ENCODE results near the gene PPP3CB.
A peak's percentile ranks its signal among the peaks of the same experiment; 100 is the strongest.

Gene PPP3CB

GRCh38 chr10:73495884-73496674 lies at the start of gene PPP3CB:
Gene PPP3CB, minus strand, starts transcription at chr10:73496024. Its CDS starts 135 bp downstream, at chr10:73495889.
- Mint-ChIP-seq H3K36me3 (ENCODE audit: low read depth) (peaks cover 35% of the 10 kb centered on the region), H3K4me3 (peak within 1 kb of the TSS; percentile 96), H3K4me1 (ENCODE audit: low read depth) (peaks cover 58% of the 10 kb centered on the region), H3K9me3 (no peaks in the 10 kb centered on the region), H3K27me3 (no peaks in the 10 kb centered on the region), H3K27ac (peak within 1 kb of the TSS; percentile 100)
- intact Hi-C loops (cut with micrococcal nuclease): loop anchor here (10.0 kb wide), 2 partner anchors 91 to 251 kb away; partner anchors contain the start of gene DNAJC9

DNA sequence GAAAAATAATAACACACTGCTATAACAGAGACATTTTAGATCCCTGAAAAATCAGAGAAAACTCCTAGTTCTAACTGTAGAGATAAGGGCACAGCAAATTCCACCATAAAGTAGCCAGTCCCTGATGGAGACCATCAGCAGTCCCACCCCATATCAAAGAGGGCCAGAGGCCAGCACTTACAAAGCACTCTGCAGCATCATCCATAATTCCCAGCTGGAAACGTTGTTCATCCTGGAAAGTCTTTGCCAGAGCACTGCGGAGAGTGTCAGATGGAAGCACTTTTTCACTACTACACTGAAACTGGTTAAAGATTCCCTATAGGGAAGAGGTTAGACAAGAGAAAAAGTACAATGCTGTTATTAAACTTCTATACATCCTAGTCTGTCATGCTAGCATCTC lies 49.5 kb upstream of the PPP3CB start:
- Mint-ChIP-seq H3K27me3 (no peaks in the 10 kb centered on the region), H3K9me3 (no peaks in the 10 kb centered on the region), H3K36me3 (ENCODE audit: low read depth) (no peaks in the 10 kb centered on the region)

GRCh38 chr10:73537709-73538108 lies 41.9 kb upstream of the PPP3CB start:
- no peaks in the 10 kb centered on the region for H3K9me3 Mint-ChIP-seq
- no peaks in the 10 kb centered on the region for H3K4me1 Mint-ChIP-seq (ENCODE audit: low read depth)
- H3K4me3 Mint-ChIP-seq: no peak overlapping the region
- no peaks in the 10 kb centered on the region for H3K36me3 Mint-ChIP-seq (ENCODE audit: low read depth)
- intact Hi-C loops (cut with micrococcal nuclease): no loop called here
- no peaks in the 10 kb centered on the region for H3K27me3 Mint-ChIP-seq
- no peak overlapping the region for H3K27ac Mint-ChIP-seq

More for the DNA sequence above, 49.5 kb upstream of the PPP3CB start:
- intact Hi-C loops (cut with micrococcal nuclease): no loop called here
- Mint-ChIP-seq H3K4me3 (no peak overlapping the region), H3K4me1 (ENCODE audit: low read depth) (peaks cover 5% of the 10 kb centered on the region), H3K27ac (no peak overlapping the region)

- Mint-ChIP-seq H3K27ac (no peak overlapping the region), H3K9me3 (no peaks in the 10 kb centered on the region), H3K36me3 (ENCODE audit: low read depth) (no peaks in the 10 kb centered on the region), H3K4me3 (no peak overlapping the region), H3K27me3 (no peaks in the 10 kb centered on the region), H3K4me1 (ENCODE audit: low read depth) (no peaks in the 10 kb centered on the region)
- intact Hi-C loops (cut with micrococcal nuclease): no loop called here
These were observed 41.5 kb upstream of the PPP3CB start for GRCh38 chr10:73537288-73537687.

GRCh38 chr10:73534857-73535256 lies 39.0 kb upstream of the PPP3CB start:
- Mint-ChIP-seq H3K27me3 (no peaks in the 10 kb centered on the region), H3K4me3 (no peak overlapping the region), H3K27ac (no peak overlapping the region), H3K36me3 (ENCODE audit: low read depth) (no peaks in the 10 kb centered on the region), H3K9me3 (no peaks in the 10 kb centered on the region), H3K4me1 (ENCODE audit: low read depth) (no peaks in the 10 kb centered on the region)
- intact Hi-C loops (cut with micrococcal nuclease): no loop called here

DNA sequence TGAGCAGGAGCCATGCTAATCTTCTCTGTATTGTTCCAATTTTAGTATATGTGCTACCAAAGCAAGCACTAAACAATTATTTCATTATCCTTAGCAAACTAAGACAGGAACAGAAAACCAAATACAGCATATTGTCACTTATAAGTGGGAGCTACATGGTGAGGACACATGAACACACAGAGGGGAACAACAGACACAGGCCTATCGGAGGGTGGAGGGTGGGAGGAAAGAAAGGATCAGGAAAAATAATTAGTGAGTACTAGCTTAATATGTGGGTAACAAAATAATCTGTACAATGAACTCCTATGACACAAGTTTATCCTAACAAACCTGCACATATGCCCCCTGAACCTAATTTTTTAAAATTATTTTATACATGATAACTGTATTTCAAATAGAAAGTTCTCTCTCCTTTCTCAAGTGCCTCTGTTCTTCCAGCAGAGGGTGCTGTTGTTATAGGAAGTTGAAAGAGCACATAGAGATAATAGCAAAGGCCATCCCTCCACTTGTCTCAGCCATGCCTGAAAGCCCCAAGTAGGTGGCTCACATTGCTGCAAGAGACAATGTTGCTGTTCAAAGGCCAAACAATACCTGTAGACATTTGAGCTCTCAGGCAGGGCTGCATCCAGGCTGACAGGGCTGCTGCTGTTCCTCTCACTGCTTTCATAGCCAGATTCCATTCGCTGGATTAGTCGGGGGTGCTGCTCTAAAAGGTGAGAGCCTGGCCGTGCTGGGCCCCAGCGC lies 33.4 kb upstream of the PPP3CB start:
- H3K9me3 Mint-ChIP-seq: no peaks in the 10 kb centered on the region
- no peaks in the 10 kb centered on the region for H3K4me1 Mint-ChIP-seq (ENCODE audit: low read depth)
- H3K36me3 Mint-ChIP-seq (ENCODE audit: low read depth): no peaks in the 10 kb centered on the region
- H3K27ac Mint-ChIP-seq: no peak overlapping the region
- no peak overlapping the region for H3K4me3 Mint-ChIP-seq
- H3K27me3 Mint-ChIP-seq: no peaks in the 10 kb centered on the region
- intact Hi-C loops (cut with micrococcal nuclease): loop anchor here (1.0 kb wide), 1 partner anchor 115 kb away; no protein-coding TSS in a partner anchor

GRCh38 chr10:73522263-73522662 lies 26.4 kb upstream of the PPP3CB start:
- Mint-ChIP-seq H3K27ac (no peak overlapping the region), H3K27me3 (no peaks in the 10 kb centered on the region), H3K9me3 (no peaks in the 10 kb centered on the region), H3K36me3 (ENCODE audit: low read depth) (no peaks in the 10 kb centered on the region), H3K4me1 (ENCODE audit: low read depth) (peaks cover 5% of the 10 kb centered on the region), H3K4me3 (no peak overlapping the region)
- intact Hi-C loops (cut with micrococcal nuclease): no loop called here

DNA sequence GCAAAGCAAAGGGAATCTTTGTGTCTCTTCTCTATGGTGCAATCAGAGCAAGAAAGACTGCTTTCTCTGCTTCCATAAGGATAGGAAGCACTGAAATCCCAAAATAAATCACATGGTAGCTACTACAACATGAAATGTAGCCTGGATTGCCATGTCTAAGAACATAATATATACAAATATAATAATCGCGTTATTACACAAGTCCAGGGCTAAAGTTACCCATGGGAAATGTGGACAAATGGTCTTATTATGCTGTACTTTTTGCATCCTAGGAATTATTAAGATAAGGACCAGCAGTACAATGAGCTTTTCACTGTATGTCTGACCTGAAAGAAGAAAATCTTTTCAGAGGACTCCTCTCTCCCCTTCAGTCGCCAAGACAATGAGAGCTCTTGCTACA lies 23.5 kb upstream of the PPP3CB start:
- Mint-ChIP-seq H3K4me3 (no peak overlapping the region), H3K36me3 (ENCODE audit: low read depth) (no peaks in the 10 kb centered on the region), H3K27me3 (no peaks in the 10 kb centered on the region), H3K4me1 (ENCODE audit: low read depth) (peaks cover 10% of the 10 kb centered on the region), H3K9me3 (no peaks in the 10 kb centered on the region), H3K27ac (no peak overlapping the region)
- intact Hi-C loops (cut with micrococcal nuclease): no loop called here

DNA sequence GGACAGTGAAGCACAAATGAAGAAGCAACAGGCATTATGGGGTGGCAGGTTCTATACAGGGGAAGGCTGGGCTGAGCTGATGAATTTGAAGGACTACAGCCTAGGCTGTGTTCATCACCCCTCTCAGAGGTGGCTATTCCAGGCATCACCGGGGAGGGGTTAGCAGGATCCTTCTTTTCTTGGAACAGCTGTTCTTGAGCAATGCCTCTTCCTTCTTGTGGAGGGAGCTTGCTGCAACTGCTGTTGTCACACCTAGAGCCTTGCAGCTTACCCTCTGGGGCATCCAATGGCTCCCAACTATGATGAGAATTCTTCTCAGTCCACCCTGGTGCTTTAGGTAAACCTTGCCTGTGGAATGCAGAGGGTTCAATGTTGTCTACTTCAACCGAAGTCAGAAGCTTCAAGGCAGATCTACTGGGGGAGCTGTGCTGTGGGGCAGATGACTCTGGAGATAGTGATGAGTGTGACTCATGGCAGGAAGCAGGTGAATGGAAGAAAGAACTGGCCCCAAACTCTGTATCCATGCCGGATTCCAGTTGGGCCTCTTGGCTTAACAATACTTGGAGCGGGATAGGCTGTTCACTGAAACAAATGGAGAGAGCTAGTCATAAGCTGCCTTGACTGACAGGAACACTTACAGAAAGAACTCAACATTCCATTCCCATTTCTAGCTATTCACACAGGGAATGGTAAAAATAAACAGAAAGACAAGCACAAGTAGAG lies 21.5 kb upstream of the PPP3CB start:
- intact Hi-C loops (cut with micrococcal nuclease): no loop called here
- Mint-ChIP-seq H3K9me3 (no peaks in the 10 kb centered on the region), H3K4me3 (no peak overlapping the region), H3K27ac (no peak overlapping the region), H3K4me1 (ENCODE audit: low read depth) (peaks cover 10% of the 10 kb centered on the region), H3K36me3 (ENCODE audit: low read depth) (no peaks in the 10 kb centered on the region), H3K27me3 (no peaks in the 10 kb centered on the region)

- Mint-ChIP-seq H3K4me3 (no peak overlapping the region), H3K27me3 (no peaks in the 10 kb centered on the region), H3K9me3 (no peaks in the 10 kb centered on the region), H3K4me1 (ENCODE audit: low read depth) (peaks cover 5% of the 10 kb centered on the region), H3K27ac (no peak overlapping the region), H3K36me3 (ENCODE audit: low read depth) (no peaks in the 10 kb centered on the region)
- intact Hi-C loops (cut with micrococcal nuclease): no loop called here
These were observed 16.5 kb upstream of the PPP3CB start for GRCh38 chr10:73512207-73512743.

DNA sequence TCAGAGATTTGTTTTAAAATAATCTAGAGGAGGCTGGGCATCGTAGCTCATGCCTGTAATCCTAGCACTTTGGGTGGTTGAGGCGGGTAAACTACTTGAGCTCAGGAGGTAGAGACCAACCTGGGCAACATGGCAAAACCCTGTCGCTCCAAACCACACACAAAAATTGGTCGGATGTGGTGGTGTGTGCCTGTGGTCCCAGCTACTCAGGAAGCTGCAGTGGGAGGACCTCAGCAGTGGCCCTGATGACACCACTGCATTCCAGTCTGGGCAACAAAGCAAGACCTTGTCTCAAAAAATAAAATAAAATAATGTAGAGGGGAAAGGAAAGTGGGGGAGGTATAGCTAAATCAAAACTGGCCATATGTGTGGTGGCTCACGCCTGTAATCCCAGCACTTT lies 13.9 kb upstream of the PPP3CB start:
- H3K9me3 Mint-ChIP-seq: no peaks in the 10 kb centered on the region
- no peak overlapping the region for H3K4me3 Mint-ChIP-seq
- H3K36me3 Mint-ChIP-seq (ENCODE audit: low read depth): peaks cover 7% of the 10 kb centered on the region
- intact Hi-C loops (cut with micrococcal nuclease): no loop called here
- H3K4me1 Mint-ChIP-seq (ENCODE audit: low read depth): no peaks in the 10 kb centered on the region
- no peaks in the 10 kb centered on the region for H3K27me3 Mint-ChIP-seq
- no peak overlapping the region for H3K27ac Mint-ChIP-seq

- no peaks in the 10 kb centered on the region for H3K9me3 Mint-ChIP-seq
- intact Hi-C loops (cut with micrococcal nuclease): no loop called here
- peaks cover 17% of the 10 kb centered on the region for H3K4me1 Mint-ChIP-seq (ENCODE audit: low read depth)
- no peak overlapping the region for H3K27ac Mint-ChIP-seq
- no peak overlapping the region for H3K4me3 Mint-ChIP-seq
- H3K27me3 Mint-ChIP-seq: no peaks in the 10 kb centered on the region
- peaks cover 32% of the 10 kb centered on the region for H3K36me3 Mint-ChIP-seq (ENCODE audit: low read depth)
These were observed 10.7 kb upstream of the PPP3CB start for GRCh38 chr10:73506491-73506890.

GRCh38 chr10:73506074-73506473 lies 10.2 kb upstream of the PPP3CB start:
- no peak overlapping the region for H3K27ac Mint-ChIP-seq
- intact Hi-C loops (cut with micrococcal nuclease): no loop called here

GRCh38 chr10:73503037-73503436 lies 7.2 kb upstream of the PPP3CB start:
- Mint-ChIP-seq H3K4me3 (no peak overlapping the region), H3K27me3 (no peaks in the 10 kb centered on the region), H3K36me3 (ENCODE audit: low read depth) (peaks cover 36% of the 10 kb centered on the region), H3K9me3 (no peaks in the 10 kb centered on the region), H3K27ac (peak overlapping the region; percentile 80), H3K4me1 (ENCODE audit: low read depth) (peaks cover 29% of the 10 kb centered on the region)
- intact Hi-C loops (cut with micrococcal nuclease): no loop called here

More at GRCh38 chr10:73506074-73506473, 10.2 kb upstream of the PPP3CB start:
- Mint-ChIP-seq H3K27me3 (no peaks in the 10 kb centered on the region), H3K4me3 (no peak overlapping the region), H3K4me1 (ENCODE audit: low read depth) (peaks cover 21% of the 10 kb centered on the region), H3K9me3 (no peaks in the 10 kb centered on the region), H3K36me3 (ENCODE audit: low read depth) (peaks cover 32% of the 10 kb centered on the region)
